Fibroblast of lung (primary cell): ENCODE data around the gene TCF21. TPM values are rescaled to one million over a fixed set of nuclear protein-coding genes. Genes with fewer than 3 reads are reported as not detected.

ENCODE experiments used
- DNase-seq, 2 donors: peaks; one replicate each; pipeline versions ENCODE4 v3.0.0 to v3.0.0-alpha.2; 2010; ENCODE audit warnings: low read depth in 2 of 2
- H2AFZ ChIP-seq: 2 replicates; pipeline ENCODE4 v1.5.1; 2012; ENCODE audit warnings: low read length, control low read depth, inconsistent platforms
- H3K27ac ChIP-seq: 2 replicates; pipeline ENCODE4 v1.5.1; 2011; ENCODE audit warnings: low read length, control low read depth; ENCODE audit not compliant: insufficient read depth
- H3K27me3 ChIP-seq: 2 replicates; pipeline ENCODE4 v1.5.1; 2011; ENCODE audit warnings: mild to moderate bottlenecking, low read length; ENCODE audit not compliant: control insufficient read depth, insufficient read depth
- H3K36me3 ChIP-seq: 2 replicates; pipeline ENCODE4 v1.5.1; 2011; ENCODE audit warnings: low read length; ENCODE audit not compliant: control insufficient read depth, insufficient read depth
- H3K4me1 ChIP-seq: 2 replicates; pipeline ENCODE4 v1.5.1; 2011; ENCODE audit warnings: low read length; ENCODE audit not compliant: control insufficient read depth, insufficient read depth; ENCODE audit errors: extremely low read depth
- H3K4me2 ChIP-seq: 2 replicates; pipeline ENCODE4 v1.5.1; 2011; ENCODE audit warnings: low read length, control low read depth; ENCODE audit not compliant: insufficient read depth; ENCODE audit errors: extremely low read depth
- H3K4me3 ChIP-seq, 4 experiments: fragments of 200-600 bp in 1 of 4; sonication (generic) in 1 of 4; replicated peaks in 1 of 4; 2 replicates each; pipeline ENCODE4 v1.5.1; 2011 to 2016; ENCODE audit warnings: low read length in 4 of 4, low read depth in 3 of 4, mild to moderate bottlenecking in 3 of 4, control low read depth in 2 of 4, inconsistent platforms in 1 of 4, mixed read lengths in 1 of 4; ENCODE audit not compliant: insufficient read depth in 1 of 4; ENCODE audit errors: control extremely low read depth in 1 of 4
- H3K79me2 ChIP-seq: 2 replicates; pipeline ENCODE4 v1.5.1; 2012; ENCODE audit warnings: mild to moderate bottlenecking, low read length, inconsistent platforms; ENCODE audit not compliant: control insufficient read depth, insufficient read depth
- H3K9ac ChIP-seq: 2 replicates; pipeline ENCODE4 v1.5.1; 2011; ENCODE audit warnings: mild to moderate bottlenecking, low read length, control low read depth; ENCODE audit not compliant: insufficient read depth
- H3K9me3 ChIP-seq: 2 replicates; pipeline ENCODE4 v1.5.1; 2012; ENCODE audit warnings: low read depth, low read length; ENCODE audit not compliant: control insufficient read depth, insufficient read depth
- H4K20me1 ChIP-seq: 2 replicates; pipeline ENCODE4 v1.5.1; 2011; ENCODE audit warnings: low read length; ENCODE audit not compliant: control insufficient read depth, insufficient read depth; ENCODE audit errors: extremely low read depth
- EZH2 ChIP-seq: IDR thresholded peaks from 2 replicates; pipeline ENCODE4 v1.5.1; 2012; ENCODE audit warnings: low read length, control low read depth, mild to moderate bottlenecking; ENCODE audit errors: missing control alignments
- polyA plus RNA-seq, 2 donors: library from polyadenylated mRNA; depleted of rRNA in 1 of 2; stranded (reverse) in 1 of 2; unstranded in 1 of 2; fragments of >200 nt; gene quantifications; 2 replicates each; pipeline ENCODE4 v1.2.1, GENCODE V29; 2011 to 2012; ENCODE audit warnings: missing spikeins in 1 of 2
- total RNA-seq: library from RNA; depleted of rRNA; stranded (reverse); fragments of >200 nt; gene quantifications from 2 replicates; pipeline ENCODE4 v1.2.1, GENCODE V29; 2014
- TF ChIP-seq, protein P1 (sequence below), 2 donors: IDR thresholded peaks in 1 of 2; conservative IDR thresholded peaks in 1 of 2; 1 replicate in 1 of 2; 2 replicates in 1 of 2; pipeline ENCODE4 v1.5.1; 2011 to 2012; ENCODE audit warnings: low read length in 2 of 2, control low read depth in 1 of 2, inconsistent platforms in 1 of 2, low read depth in 1 of 2, mild to moderate bottlenecking in 1 of 2

The TCF21 gene
- total and polyA plus RNA-seq, 2 donors (not counting 1 experiment from before 2014, with no cell fraction given), result 11.1 to 20.5 TPM

DNA sequence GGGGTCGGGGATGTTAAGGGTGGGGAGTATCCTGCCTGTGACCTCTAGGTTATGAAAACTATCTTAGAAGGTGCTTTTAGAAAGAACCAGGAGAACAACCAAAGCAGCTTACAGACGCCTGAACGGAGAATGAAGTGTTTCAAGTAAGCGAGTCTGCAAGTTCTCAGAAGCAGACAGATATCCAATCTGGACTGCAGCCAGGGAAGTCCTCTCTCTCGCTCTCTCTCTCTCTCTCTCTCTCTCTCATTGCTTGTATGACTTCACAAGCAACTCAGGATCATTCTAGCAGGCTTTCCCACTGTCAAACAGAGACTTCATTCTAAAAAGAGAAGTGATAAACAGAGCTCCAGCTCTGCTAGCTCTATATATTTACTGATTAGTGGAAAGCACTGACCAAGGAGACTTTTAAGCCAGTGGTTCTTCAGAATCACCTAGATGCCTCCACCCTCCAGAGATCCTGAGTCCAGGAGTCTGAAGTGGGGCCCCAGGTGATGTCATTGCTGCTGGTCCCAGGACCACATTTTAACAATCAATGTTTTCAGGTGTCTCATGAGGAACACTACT, 6.0 kb downstream of the TCF21 start:
- TF ChIP-seq EZH2, result no peak
- TF ChIP-seq, protein P1, sequence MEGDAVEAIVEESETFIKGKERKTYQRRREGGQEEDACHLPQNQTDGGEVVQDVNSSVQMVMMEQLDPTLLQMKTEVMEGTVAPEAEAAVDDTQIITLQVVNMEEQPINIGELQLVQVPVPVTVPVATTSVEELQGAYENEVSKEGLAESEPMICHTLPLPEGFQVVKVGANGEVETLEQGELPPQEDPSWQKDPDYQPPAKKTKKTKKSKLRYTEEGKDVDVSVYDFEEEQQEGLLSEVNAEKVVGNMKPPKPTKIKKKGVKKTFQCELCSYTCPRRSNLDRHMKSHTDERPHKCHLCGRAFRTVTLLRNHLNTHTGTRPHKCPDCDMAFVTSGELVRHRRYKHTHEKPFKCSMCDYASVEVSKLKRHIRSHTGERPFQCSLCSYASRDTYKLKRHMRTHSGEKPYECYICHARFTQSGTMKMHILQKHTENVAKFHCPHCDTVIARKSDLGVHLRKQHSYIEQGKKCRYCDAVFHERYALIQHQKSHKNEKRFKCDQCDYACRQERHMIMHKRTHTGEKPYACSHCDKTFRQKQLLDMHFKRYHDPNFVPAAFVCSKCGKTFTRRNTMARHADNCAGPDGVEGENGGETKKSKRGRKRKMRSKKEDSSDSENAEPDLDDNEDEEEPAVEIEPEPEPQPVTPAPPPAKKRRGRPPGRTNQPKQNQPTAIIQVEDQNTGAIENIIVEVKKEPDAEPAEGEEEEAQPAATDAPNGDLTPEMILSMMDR (conservative IDR thresholded peaks at IDR 0.05 in 1 of 2, IDR thresholded peaks at IDR 0.05 in 1 of 2; ENCODE audit: low read depth in 1 of 2, low read length in 2 of 2), result no peak
- Histone ChIP-seq H2AFZ (no peak overlapping the region), H3K27me3 (no peaks in the 10 kb centered on the region), H3K36me3 (peaks cover 2% of the 10 kb centered on the region), H3K4me1 (peaks cover 16% of the 10 kb centered on the region), H3K4me3 (peak overlapping the region in 1 of 4 experiments; percentile 51), H3K79me2 (peaks cover 22% of the 10 kb centered on the region), H4K20me1 (no peaks in the 10 kb centered on the region), H3K4me2 (peak overlapping the region; percentile 13), H3K9ac (no peak overlapping the region), H3K27ac (peak overlapping the region; percentile 16), H3K9me3 (no peaks in the 10 kb centered on the region)
- peak; percentile 7 to 89 for DNase-seq

DNA sequence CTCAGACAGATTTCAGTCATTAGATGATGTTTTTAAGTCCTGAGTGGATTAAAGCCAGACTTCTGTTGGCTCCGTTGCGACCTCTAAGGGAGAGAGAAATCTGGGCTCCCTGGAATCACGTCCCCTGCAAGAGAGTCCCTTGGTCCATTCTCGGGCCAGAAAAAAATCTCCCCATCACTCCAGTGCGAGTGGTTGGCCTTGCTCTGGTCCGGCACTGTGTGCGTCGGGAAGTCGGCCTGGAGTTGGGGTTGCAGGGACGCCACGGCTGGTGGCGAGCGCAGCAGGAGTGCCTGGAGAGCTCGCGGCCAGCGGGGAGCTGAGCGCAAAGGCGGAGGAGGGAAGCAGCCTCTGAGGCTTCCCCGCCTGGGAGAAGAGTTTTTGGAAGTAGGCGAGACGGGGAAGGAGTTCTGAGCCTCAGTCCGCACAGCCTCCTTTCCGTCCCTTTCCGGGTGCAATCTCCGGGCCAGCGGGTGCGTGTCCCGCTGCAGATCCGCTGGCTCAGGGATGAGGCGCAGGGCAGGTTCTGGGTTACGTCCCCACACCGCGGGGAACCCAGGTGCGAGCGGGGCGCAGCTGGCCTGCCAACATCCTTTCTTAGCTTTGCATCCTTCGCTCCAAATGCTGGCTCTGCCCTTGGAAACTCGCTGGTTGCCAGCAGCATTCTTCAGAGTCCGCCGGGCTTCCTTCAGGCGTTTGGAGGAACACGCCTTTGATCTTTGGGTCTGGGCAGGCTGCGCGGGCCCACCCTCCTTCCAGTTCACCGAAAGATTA, 6.8 kb downstream of the TCF21 start:
- Histone ChIP-seq H3K27ac (peak overlapping the region; percentile 9), H3K36me3 (peaks cover 2% of the 10 kb centered on the region), H3K27me3 (no peaks in the 10 kb centered on the region), H2AFZ (peak overlapping the region; percentile 68), H3K79me2 (peaks cover 13% of the 10 kb centered on the region), H3K9ac (no peak overlapping the region), H3K4me2 (peak overlapping the region; percentile 87), H3K4me1 (peaks cover 16% of the 10 kb centered on the region), H3K9me3 (no peaks in the 10 kb centered on the region), H3K4me3 (peak overlapping the region; percentile 4 to 51 (median 30)), H4K20me1 (no peaks in the 10 kb centered on the region)
- TF ChIP-seq, protein P1 (conservative IDR thresholded peaks at IDR 0.05 in 1 of 2, IDR thresholded peaks at IDR 0.05 in 1 of 2; ENCODE audit: low read depth in 1 of 2, low read length in 2 of 2), result peak in 1 of 2 donors; percentile 28
- TF ChIP-seq EZH2, result no peak
- DNase-seq, result peak; percentile 22 to 75

DNA sequence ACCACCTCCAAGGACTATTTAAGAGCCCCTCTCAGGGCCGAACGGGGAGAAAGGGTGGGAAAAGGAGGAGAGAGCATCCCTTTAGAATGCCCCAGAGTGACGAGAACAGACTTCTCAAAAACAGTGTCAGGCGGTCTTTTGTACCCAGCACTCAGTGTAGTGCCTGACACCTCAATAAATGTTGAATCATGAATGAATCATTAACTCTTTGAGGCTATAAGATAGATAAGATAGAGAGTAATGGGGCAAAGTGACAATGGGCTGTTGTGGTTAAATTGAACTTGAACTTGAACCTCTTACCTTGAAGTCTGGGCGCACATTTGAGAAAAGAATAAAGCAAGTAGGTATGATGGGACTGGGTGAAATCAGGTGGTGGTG, 7.4 kb downstream of the TCF21 start:
- no peak overlapping the region for H3K27ac ChIP-seq
- TF ChIP-seq EZH2, result no peak
- TF ChIP-seq, protein P1 (conservative IDR thresholded peaks at IDR 0.05 in 1 of 2, IDR thresholded peaks at IDR 0.05 in 1 of 2; ENCODE audit: low read depth in 1 of 2, low read length in 2 of 2), result no peak
- no peak overlapping the region for H2AFZ ChIP-seq
- H3K36me3 ChIP-seq, result peaks cover 2% of the 10 kb centered on the region
- peak overlapping the region in 1 of 4 experiments; percentile 51 for H3K4me3 ChIP-seq
- DNase-seq, result no peak
- H3K9ac ChIP-seq, result no peak overlapping the region
- H3K27me3 ChIP-seq, result no peaks in the 10 kb centered on the region
- peak overlapping the region; percentile 87 for H3K4me2 ChIP-seq
- peaks cover 8% of the 10 kb centered on the region for H3K79me2 ChIP-seq
- peaks cover 16% of the 10 kb centered on the region for H3K4me1 ChIP-seq
- H3K9me3 ChIP-seq, result no peaks in the 10 kb centered on the region
- H4K20me1 ChIP-seq, result no peaks in the 10 kb centered on the region
